OCI-LY7 (cell line): Measurements from ENCODE around the gene HSPB9. TPM values are rescaled to one million over a fixed set of nuclear protein-coding genes. Genes with fewer than 3 reads are reported as not detected.

ENCODE experiments used
- BruUV-seq: library from RNA; stranded (reverse); fragments of 400-500 nt; replicated peaks from 2 replicates; lab custom pipeline; 2021; lab: Mats Ljungman, UMichigan
- CTCF ChIA-PET: fragments of 300-600 bp; sonication (Branson Sonifier 250); formaldehyde crosslinking; loops from one replicate; lab custom pipeline; 2022; ENCODE audit warnings: antibody characterized with exemption; ENCODE audit not compliant: unreplicated experiment; lab: Charles Lee
- POLR2A ChIA-PET: fragments of 300-600 bp; sonication (Branson Sonifier 250); formaldehyde crosslinking; loops from one replicate; lab custom pipeline; 2022; ENCODE audit warnings: antibody characterized with exemption; lab: Charles Lee
- DNase-seq: peaks from one replicate; pipeline ENCODE4 v3.0.0-alpha.2; 2015; ENCODE audit warnings: low spot score
- H2AFZ ChIP-seq: fragments of 200-600 bp; sonication (generic), shearing (Covaris generic); 2 replicates; pipeline ENCODE4 v1.6.1; 2014; ENCODE audit warnings: mild to moderate bottlenecking, antibody characterized with exemption, low read length, moderate library complexity
- H3K27ac ChIP-seq: fragments of 200-600 bp; sonication (generic); 2 replicates; pipeline ENCODE4 v1.5.1; 2014; ENCODE audit warnings: mixed run types, low read depth, mild to moderate bottlenecking, moderate library complexity, low read length, inconsistent platforms; ENCODE audit not compliant: poor library complexity, severe bottlenecking
- H3K36me3 ChIP-seq: fragments of 200-600 bp; sonication (generic); 2 replicates; pipeline ENCODE4 v1.6.1; 2014; ENCODE audit warnings: mild to moderate bottlenecking, antibody characterized with exemption, low read length, moderate library complexity, mixed read lengths; ENCODE audit not compliant: insufficient read depth
- H3K4me1 ChIP-seq: fragments of 200-600 bp; sonication (generic); 2 replicates; pipeline ENCODE4 v1.5.1; 2014; ENCODE audit warnings: mild to moderate bottlenecking, low read length; ENCODE audit not compliant: insufficient read depth, poor library complexity, severe bottlenecking
- H3K4me2 ChIP-seq: fragments of 200-600 bp; sonication (generic); 2 replicates; pipeline ENCODE4 v1.6.1; 2014; ENCODE audit warnings: mild to moderate bottlenecking, low read length
- H3K4me3 ChIP-seq: fragments of 200-600 bp; sonication (generic); 2 replicates; pipeline ENCODE4 v1.5.1; 2014; ENCODE audit warnings: mild to moderate bottlenecking, low read depth, low read length; ENCODE audit not compliant: poor library complexity, severe bottlenecking
- H3K79me2 ChIP-seq: fragments of 200-600 bp; sonication (generic); 2 replicates; pipeline ENCODE4 v1.6.1; 2016; ENCODE audit warnings: low read depth, mild to moderate bottlenecking, low read length, moderate library complexity, mixed read lengths; ENCODE audit not compliant: insufficient read depth
- H3K9me2 ChIP-seq: fragments of 200-600 bp; sonication (generic); 2 replicates; pipeline ENCODE4 v1.6.1; 2016; ENCODE audit warnings: mild to moderate bottlenecking, low read length, mixed read lengths; ENCODE audit not compliant: insufficient read depth
- H3K9me3 ChIP-seq: fragments of 200-600 bp; sonication (generic); 2 replicates; pipeline ENCODE4 v1.6.1; 2014; ENCODE audit warnings: mild to moderate bottlenecking, mixed run types, low read length, mixed read lengths
- H4K20me1 ChIP-seq: fragments of 200-600 bp; sonication (generic); 2 replicates; pipeline ENCODE4 v1.6.1; 2014; ENCODE audit warnings: mild to moderate bottlenecking, antibody characterized with exemption, low read length, moderate library complexity, mixed read lengths; ENCODE audit not compliant: insufficient read depth
- EZH2phosphoT487 ChIP-seq: fragments of 200-600 bp; sonication (generic); IDR thresholded peaks from 2 replicates; pipeline ENCODE4 v1.6.1; 2018; ENCODE audit warnings: low read depth, borderline replicate concordance, mild to moderate bottlenecking, mixed run types, antibody characterized with exemption, low read length, moderate library complexity, mixed read lengths
- intact Hi-C: fragments of 100-400 bp; cut with micrococcal nuclease; formaldehyde crosslinking; loops from one replicate; pipeline ENCODE4 v1.10.0; 2022; ENCODE audit not compliant: unreplicated experiment
- total RNA-seq, 2 experiments: library from RNA; depleted of rRNA in 1 of 2; stranded (reverse); fragments of >200 nt in 1 of 2; shearing (Covaris generic) in 1 of 2; gene quantifications; 2 replicates each; pipeline ENCODE4 v1.2.3, GENCODE V29; 2014 to 2022
- TF ChIP-seq, protein P1 (sequence below): fragments of 200-600 bp; sonication (generic); conservative IDR thresholded peaks from 2 replicates; pipeline ENCODE4 v1.5.1; 2014; ENCODE audit warnings: mild to moderate bottlenecking, antibody characterized with exemption, low read length, moderate library complexity, mixed read lengths

Gene HSPB9
- total RNA-seq, 2 experiments from 2014 or later = 0.16 TPM; not detected in 1

DNA sequence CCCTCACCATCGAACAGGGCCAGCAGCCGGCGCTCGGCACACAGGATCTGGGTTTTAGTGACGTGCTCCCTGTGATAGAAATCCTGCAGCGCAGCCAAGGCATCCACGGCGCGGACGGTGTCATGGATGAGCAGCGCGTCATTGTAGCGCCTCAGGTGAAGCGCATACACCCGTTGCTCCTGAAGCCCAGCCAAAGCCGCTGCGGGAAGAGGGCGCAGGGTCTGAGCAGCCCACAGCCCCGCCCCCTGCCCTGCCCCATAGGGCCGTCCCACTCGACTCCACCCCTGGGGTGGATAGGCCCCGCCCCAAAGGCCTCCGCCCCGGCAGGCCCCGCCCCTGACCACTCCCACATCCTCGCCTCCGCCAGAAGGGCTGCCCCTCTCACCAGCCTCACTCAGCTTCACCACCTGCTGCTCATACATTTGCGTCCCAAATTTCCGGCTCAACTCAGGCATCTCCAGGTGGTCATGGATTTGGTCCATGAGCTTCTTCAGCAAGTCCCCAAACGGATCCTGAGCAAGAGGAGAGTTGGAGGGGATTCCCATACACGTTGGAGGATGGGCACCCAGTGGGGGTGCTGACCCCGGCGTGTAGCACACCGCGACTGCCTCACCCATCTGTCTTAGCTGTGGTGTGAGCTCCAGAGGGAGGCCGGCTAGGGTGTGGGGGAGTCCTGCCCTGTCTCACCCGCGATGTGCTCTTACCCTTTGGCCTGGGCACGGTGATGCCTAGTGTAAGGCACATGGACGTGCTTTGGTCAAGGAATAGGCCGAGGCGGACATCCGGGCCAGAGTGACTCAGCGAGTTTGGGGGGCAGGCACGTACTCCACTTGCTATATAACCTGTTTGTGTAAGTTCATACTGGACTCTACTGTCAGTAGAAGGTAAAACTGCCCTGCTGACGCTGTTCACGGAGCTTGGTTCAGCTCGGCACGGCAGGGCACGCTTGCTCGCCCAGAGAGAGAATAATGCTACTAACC, 14.7 kb upstream of the HSPB9 start:
- intact Hi-C loops = no loop called here
- no peak for TF ChIP-seq EZH2phosphoT487
- TF ChIP-seq, protein P1, sequence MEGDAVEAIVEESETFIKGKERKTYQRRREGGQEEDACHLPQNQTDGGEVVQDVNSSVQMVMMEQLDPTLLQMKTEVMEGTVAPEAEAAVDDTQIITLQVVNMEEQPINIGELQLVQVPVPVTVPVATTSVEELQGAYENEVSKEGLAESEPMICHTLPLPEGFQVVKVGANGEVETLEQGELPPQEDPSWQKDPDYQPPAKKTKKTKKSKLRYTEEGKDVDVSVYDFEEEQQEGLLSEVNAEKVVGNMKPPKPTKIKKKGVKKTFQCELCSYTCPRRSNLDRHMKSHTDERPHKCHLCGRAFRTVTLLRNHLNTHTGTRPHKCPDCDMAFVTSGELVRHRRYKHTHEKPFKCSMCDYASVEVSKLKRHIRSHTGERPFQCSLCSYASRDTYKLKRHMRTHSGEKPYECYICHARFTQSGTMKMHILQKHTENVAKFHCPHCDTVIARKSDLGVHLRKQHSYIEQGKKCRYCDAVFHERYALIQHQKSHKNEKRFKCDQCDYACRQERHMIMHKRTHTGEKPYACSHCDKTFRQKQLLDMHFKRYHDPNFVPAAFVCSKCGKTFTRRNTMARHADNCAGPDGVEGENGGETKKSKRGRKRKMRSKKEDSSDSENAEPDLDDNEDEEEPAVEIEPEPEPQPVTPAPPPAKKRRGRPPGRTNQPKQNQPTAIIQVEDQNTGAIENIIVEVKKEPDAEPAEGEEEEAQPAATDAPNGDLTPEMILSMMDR = peak; percentile 19; the same call in 1 of the 2 replicates
- Histone ChIP-seq H3K9me3 (no peaks in the 10 kb centered on the region), H3K79me2 (no peaks in the 10 kb centered on the region), H3K4me3 (peak overlapping the region; percentile 56), H3K36me3 (no peaks in the 10 kb centered on the region; the same call in 1 of the 2 replicates), H4K20me1 (no peaks in the 10 kb centered on the region), H2AFZ (no peak overlapping the region), H3K4me2 (peak overlapping the region; percentile 81), H3K9me2 (no peaks in the 10 kb centered on the region), H3K27ac (peak overlapping the region; percentile 34), H3K4me1 (peaks cover 36% of the 10 kb centered on the region)
- POLR2A ChIA-PET = interaction anchor here (1.6 kb wide), 1 partner anchor 90 kb away, joined by 3 read pairs; the partner anchor contains the start of gene DNAJC7
- BruUV-seq = no TSS peak
- CTCF ChIA-PET = interaction anchor here (0.6 kb wide), 3 partner anchors 118 to 339 kb away, joined by 4 to 11 read pairs (median 6); no protein-coding TSS in a partner anchor
- DNase-seq = peak; percentile 94

DNA sequence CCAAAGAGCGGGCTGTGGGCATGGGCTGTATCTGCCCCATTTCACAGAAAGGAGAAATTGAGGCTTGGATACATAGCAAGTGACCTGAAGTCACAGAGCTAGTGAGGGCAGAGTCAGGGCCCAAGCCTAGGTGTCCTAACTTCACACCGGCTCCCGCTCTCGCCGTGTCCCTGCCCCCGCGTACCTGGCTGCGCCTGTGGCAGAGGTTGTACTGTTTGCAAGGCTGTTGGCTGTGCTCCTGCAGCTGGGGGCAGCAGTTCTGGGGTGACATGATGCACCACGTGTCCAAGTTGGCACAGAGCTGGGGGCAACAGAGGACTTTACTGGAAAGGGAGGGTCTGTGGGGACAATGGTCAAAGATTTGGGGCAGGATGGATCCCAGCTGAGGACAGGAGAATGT, 13.5 kb upstream of the HSPB9 start:
- H3K9me3 ChIP-seq = no peaks in the 10 kb centered on the region
- H3K4me1 ChIP-seq = peaks cover 47% of the 10 kb centered on the region
- CTCF ChIA-PET = no interaction called here
- no peak overlapping the region for H2AFZ ChIP-seq
- DNase-seq = no peak
- no TSS peak for BruUV-seq
- H3K9me2 ChIP-seq = no peaks in the 10 kb centered on the region
- no peaks in the 10 kb centered on the region for H3K79me2 ChIP-seq
- intact Hi-C loops = no loop called here
- TF ChIP-seq EZH2phosphoT487 = no peak
- TF ChIP-seq, protein P1 = no peak
- H3K27ac ChIP-seq = no peak overlapping the region
- H3K4me3 ChIP-seq = no peak overlapping the region
- no peaks in the 10 kb centered on the region for H4K20me1 ChIP-seq
- peaks cover 10% of the 10 kb centered on the region for H3K36me3 ChIP-seq
- POLR2A ChIA-PET = no interaction called here
- H3K4me2 ChIP-seq = no peak overlapping the region
